Ishikawa (cell line): Measurements from ENCODE around the gene ACO1.

Experiments
- CEBPB ChIP-seq: IDR thresholded peaks from 2 replicates; pipeline ENCODE4 v1.6.1; 2012
- CREB1 ChIP-seq: IDR thresholded peaks from 2 replicates; pipeline ENCODE4 v1.6.1; 2012; ENCODE audit warnings: low read depth
- EGR1 ChIP-seq: IDR thresholded peaks from 2 replicates; pipeline ENCODE4 v1.6.1; 2012
- EP300 ChIP-seq: IDR thresholded peaks from 2 replicates; pipeline ENCODE4 v1.6.1; 2012; ENCODE audit warnings: borderline replicate concordance
- FOXM1 ChIP-seq: IDR thresholded peaks from 2 replicates; pipeline ENCODE4 v1.6.1; 2012; ENCODE audit warnings: low read depth, borderline replicate concordance
- MAX ChIP-seq: IDR thresholded peaks from 2 replicates; pipeline ENCODE4 v1.6.1; 2012
- NFIC ChIP-seq: IDR thresholded peaks from 2 replicates; pipeline ENCODE4 v1.6.1; 2012
- RAD21 ChIP-seq: IDR thresholded peaks from 2 replicates; pipeline ENCODE4 v1.6.1; 2012; ENCODE audit warnings: low read depth
- REST ChIP-seq: IDR thresholded peaks from 2 replicates; pipeline ENCODE4 v1.6.1; 2012; ENCODE audit warnings: low read depth, mild to moderate bottlenecking
- TAF1 ChIP-seq: IDR thresholded peaks from 2 replicates; pipeline ENCODE4 v1.6.1; 2012; ENCODE audit warnings: low read depth, mild to moderate bottlenecking
- TCF12 ChIP-seq: IDR thresholded peaks from 2 replicates; pipeline ENCODE4 v1.6.1; 2012; ENCODE audit warnings: low read depth
- TEAD4 ChIP-seq: IDR thresholded peaks from 2 replicates; pipeline ENCODE4 v1.6.1; 2012
- USF1 ChIP-seq: IDR thresholded peaks from 2 replicates; pipeline ENCODE4 v1.6.1; 2012
- YY1 ChIP-seq: IDR thresholded peaks from 2 replicates; pipeline ENCODE4 v1.6.1; 2012; ENCODE audit warnings: low read depth
- ZBTB7A ChIP-seq: IDR thresholded peaks from 2 replicates; pipeline ENCODE4 v1.6.1; 2012; ENCODE audit warnings: low read depth

ACO1 gene

GRCh38 chr9:32406046-32406445 lies 21.6 kb downstream of the ACO1 start:
- no peak for TF ChIP-seq RAD21
- no peak for TF ChIP-seq YY1
- no peak for TF ChIP-seq TAF1
- no peak for TF ChIP-seq CEBPB
- no peak for TF ChIP-seq EP300
- no peak for TF ChIP-seq TCF12
- no peak for TF ChIP-seq NFIC
- no peak for TF ChIP-seq MAX
- no peak for TF ChIP-seq USF1

GRCh38 chr9:32411753-32412152 lies 27.3 kb downstream of the ACO1 start:
- no peak for TF ChIP-seq YY1
- no peak for TF ChIP-seq CEBPB

GRCh38 chr9:32412440-32412839 lies 28.0 kb downstream of the ACO1 start:
- TF ChIP-seq TEAD4 (no peak), CREB1 (no peak), TCF12 (no peak), YY1 (no peak), FOXM1 (no peak), CEBPB (no peak), USF1 (no peak), EP300 (no peak), ZBTB7A (no peak), REST (no peak), TAF1 (no peak), EGR1 (no peak), NFIC (no peak), RAD21 (no peak), MAX (no peak)

GRCh38 chr9:32413424-32413823 lies 29.0 kb downstream of the ACO1 start:
- TF ChIP-seq TEAD4 (no peak), CREB1 (no peak), EGR1 (no peak), EP300 (no peak), ZBTB7A (no peak), REST (no peak), CEBPB (no peak), RAD21 (no peak), TAF1 (no peak), MAX (no peak), FOXM1 (no peak), NFIC (no peak), YY1 (no peak), TCF12 (no peak)

- TF ChIP-seq REST (no peak), USF1 (no peak), TCF12 (no peak)
Measured at GRCh38 chr9:32414856-32415255, 30.4 kb downstream of the ACO1 start.
